Peyer's patch (tissue), 4 donors: Measurements from ENCODE around the gene RELL1.

Experiments
- POLR2A ChIP-seq, 2 donors: fragments of 450-650 bp; IDR thresholded peaks; one replicate each; pipeline ENCODE4 v1.5.1; 2017; ENCODE audit warnings: antibody characterized with exemption in 2 of 2, mild to moderate bottlenecking in 2 of 2, moderate library complexity in 2 of 2
- TF ChIP-seq, protein P1 (sequence below), 6 experiments: fragments of 450-650 bp in 4 of 6; fragments of 200-600 bp in 2 of 6; sonication (generic) in 1 of 6; IDR thresholded peaks; one replicate each; pipeline ENCODE4 v1.5.1; 2017 to 2019; ENCODE audit warnings: antibody characterized with exemption in 6 of 6, mild to moderate bottlenecking in 3 of 6, moderate library complexity in 1 of 6

DNA sequence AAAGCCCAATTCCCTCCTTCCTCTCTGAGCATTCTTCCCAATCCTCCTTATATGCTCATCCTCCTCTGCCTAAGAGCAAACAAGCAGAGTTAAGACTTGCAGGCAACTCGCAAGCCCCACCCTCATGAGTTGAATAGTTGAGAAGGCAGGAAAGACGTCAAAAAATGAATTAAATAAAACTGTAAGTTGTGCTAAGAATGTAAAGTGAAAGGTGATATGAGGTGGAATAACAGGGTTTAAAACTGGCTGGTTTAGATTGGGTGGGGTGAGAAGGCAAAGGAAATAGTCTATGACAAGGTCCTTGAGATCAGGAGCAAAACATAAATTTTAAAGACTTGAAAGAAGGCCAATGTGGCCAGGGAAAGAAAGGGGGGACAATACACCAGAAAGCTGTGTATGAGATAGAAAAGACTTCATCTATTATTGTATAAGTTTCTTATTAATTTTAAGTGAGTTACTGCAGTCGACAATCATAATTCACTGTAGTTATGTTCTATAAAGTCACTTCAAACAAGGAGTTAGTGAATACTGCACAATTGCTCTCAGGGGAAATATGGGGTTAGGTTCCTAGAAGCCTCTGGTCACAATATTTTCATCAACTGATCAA lies 124.9 kb downstream of the RELL1 start:
- TF ChIP-seq, protein P1, sequence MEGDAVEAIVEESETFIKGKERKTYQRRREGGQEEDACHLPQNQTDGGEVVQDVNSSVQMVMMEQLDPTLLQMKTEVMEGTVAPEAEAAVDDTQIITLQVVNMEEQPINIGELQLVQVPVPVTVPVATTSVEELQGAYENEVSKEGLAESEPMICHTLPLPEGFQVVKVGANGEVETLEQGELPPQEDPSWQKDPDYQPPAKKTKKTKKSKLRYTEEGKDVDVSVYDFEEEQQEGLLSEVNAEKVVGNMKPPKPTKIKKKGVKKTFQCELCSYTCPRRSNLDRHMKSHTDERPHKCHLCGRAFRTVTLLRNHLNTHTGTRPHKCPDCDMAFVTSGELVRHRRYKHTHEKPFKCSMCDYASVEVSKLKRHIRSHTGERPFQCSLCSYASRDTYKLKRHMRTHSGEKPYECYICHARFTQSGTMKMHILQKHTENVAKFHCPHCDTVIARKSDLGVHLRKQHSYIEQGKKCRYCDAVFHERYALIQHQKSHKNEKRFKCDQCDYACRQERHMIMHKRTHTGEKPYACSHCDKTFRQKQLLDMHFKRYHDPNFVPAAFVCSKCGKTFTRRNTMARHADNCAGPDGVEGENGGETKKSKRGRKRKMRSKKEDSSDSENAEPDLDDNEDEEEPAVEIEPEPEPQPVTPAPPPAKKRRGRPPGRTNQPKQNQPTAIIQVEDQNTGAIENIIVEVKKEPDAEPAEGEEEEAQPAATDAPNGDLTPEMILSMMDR (IDR thresholded peaks at IDR 0.05) = no peak
- TF ChIP-seq POLR2A (IDR thresholded peaks at IDR 0.05) = no peak
